ENCODE results near the gene SLC12A7. TPM values are rescaled to one million over a fixed set of nuclear protein-coding genes. Genes with fewer than 3 reads are reported as not detected.

SLC12A7 gene
- total and polyA plus RNA-seq, 2 of the 13 experiments (the other 11 are each of a cell fraction or from before 2014, with no cell fraction given): 14.0 to 18.5 TPM

DNA sequence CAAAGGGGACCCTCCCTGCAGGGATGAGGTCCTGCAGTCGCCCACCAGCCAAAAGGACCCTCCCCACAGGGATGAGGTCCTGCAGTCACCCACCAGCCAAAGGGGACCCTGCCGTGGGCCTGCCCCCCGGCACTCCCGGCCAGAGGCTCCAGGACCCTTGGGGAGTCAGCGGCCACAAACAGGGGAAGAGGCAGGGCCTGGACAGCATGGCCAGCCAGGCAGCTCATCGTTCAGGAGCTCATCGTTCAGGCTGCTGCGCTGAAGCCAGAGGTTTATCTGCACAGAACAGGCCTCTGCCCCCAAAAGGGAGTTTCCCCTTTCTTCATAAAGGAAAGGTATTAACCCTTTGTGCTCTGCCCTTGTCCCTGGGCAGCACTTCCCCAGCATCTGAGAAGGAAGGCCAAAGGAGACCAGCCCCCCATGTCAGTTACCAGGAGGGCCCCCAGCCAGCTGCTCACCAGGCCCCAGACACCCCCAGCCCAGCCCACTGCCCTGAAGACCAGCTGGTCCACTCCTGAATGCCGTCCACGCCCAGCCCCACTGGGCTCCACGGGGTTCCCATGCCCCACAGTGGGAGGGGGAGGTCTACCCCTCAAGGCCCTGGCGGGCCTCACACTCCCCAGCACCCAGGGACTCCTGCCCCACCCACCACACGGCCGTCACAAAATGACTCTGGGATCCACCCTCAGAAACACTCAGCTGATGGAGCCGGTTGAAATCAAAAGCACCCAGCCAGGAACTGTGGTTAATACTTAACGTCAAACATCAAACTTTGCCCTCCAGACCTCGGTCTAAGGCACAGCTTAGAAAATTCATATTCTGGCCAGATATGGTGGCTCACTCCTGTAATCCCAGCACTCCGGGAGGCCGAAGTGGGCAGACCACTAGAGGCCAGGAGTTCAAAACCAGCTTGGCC, 6.3 kb downstream of the SLC12A7 start (continued):
- TF ChIP-seq ZNF281 (CRISPR knock-in tag; IDR thresholded peaks at IDR 0.05; ENCODE audit: borderline replicate concordance) (peak; percentile 15; the same call in 1 of the 2 replicates), PPARG (CRISPR knock-in tag; conservative IDR thresholded peaks at IDR 0.05) (no peak; the same call in 1 of the 2 replicates), KDM5A (IDR thresholded peaks at IDR 0.05; ENCODE audit: borderline replicate concordance, low read length) (no peak), POLR2G (IDR thresholded peaks at IDR 0.05; ENCODE audit: low read depth, low read length) (peak; percentile 73), ZSCAN12 (CRISPR knock-in tag; IDR thresholded peaks at IDR 0.05) (no peak), CSRNP2 (CRISPR knock-in tag; conservative IDR thresholded peaks at IDR 0.05; ENCODE audit: low read depth) (no peak), BRCA1 (CRISPR knock-in tag; IDR thresholded peaks at IDR 0.05) (no peak), FOSL1 (CRISPR knock-in tag; IDR thresholded peaks at IDR 0.05; ENCODE audit: borderline replicate concordance) (no peak), ZNF607 (CRISPR knock-in tag; IDR thresholded peaks at IDR 0.05; ENCODE audit: borderline replicate concordance) (peak; percentile 23; the same call in 1 of the 2 replicates), ZNF672 (CRISPR knock-in tag; IDR thresholded peaks at IDR 0.05) (no peak), TERF1 (CRISPR knock-in tag; IDR thresholded peaks at IDR 0.05) (no peak), ZNF225 (CRISPR knock-in tag; IDR thresholded peaks at IDR 0.05) (0 out of 2 replicates have a peak, but pooled peaks have one; percentile 9), KAT8 (CRISPR knock-in tag; IDR thresholded peaks at IDR 0.05) (peak; percentile 57), ZNF782 (CRISPR knock-in tag; IDR thresholded peaks at IDR 0.05; ENCODE audit: borderline replicate concordance) (peak; percentile 11; the same call in 1 of the 2 replicates), ZBTB7B (CRISPR knock-in tag; IDR thresholded peaks at IDR 0.05) (0 out of 2 replicates have a peak, but pooled peaks have one; percentile 32), ARID2 (CRISPR knock-in tag; IDR thresholded peaks at IDR 0.05; ENCODE audit: borderline replicate concordance) (0 out of 2 replicates have a peak, but pooled peaks have one; percentile 67), MLLT10 (CRISPR knock-in tag; IDR thresholded peaks at IDR 0.05) (no peak)
- TF ChIP-seq, protein P1, sequence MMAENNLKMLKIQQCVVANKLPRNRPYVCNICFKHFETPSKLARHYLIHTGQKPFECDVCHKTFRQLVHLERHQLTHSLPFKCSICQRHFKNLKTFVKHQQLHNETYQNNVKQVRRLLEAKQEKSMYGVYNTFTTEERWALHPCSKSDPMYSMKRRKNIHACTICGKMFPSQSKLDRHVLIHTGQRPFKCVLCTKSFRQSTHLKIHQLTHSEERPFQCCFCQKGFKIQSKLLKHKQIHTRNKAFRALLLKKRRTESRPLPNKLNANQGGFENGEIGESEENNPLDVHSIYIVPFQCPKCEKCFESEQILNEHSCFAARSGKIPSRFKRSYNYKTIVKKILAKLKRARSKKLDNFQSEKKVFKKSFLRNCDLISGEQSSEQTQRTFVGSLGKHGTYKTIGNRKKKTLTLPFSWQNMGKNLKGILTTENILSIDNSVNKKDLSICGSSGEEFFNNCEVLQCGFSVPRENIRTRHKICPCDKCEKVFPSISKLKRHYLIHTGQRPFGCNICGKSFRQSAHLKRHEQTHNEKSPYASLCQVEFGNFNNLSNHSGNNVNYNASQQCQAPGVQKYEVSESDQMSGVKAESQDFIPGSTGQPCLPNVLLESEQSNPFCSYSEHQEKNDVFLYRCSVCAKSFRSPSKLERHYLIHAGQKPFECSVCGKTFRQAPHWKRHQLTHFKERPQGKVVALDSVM (CRISPR knock-in tag; IDR thresholded peaks at IDR 0.05): no peak
